GM12878 (cell line): ENCODE measurements around the gene GPR141. TPM values are rescaled to one million over a fixed set of nuclear protein-coding genes. Genes with fewer than 3 reads are reported as not detected.

Source experiments
- ATF7 ChIP-seq: fragments of 450-650 bp; IDR thresholded peaks from 2 replicates; pipeline ENCODE4 v1.6.1; 2016; ENCODE audit warnings: low read depth, mild to moderate bottlenecking
- BHLHE40 ChIP-seq, 2 experiments: fragments of 450-650 bp in 1 of 2; IDR thresholded peaks; 2 replicates each; pipeline ENCODE4 v1.6.1; 2011 to 2017; ENCODE audit warnings: low read depth in 2 of 2, borderline replicate concordance in 1 of 2, improper control_type of control experiment in 1 of 2, low read length in 1 of 2, mild to moderate bottlenecking in 1 of 2
- CBFB ChIP-seq: IDR thresholded peaks from 2 replicates; pipeline ENCODE4 v1.6.1; 2016; ENCODE audit warnings: antibody characterized with exemption, low read depth
- EED ChIP-seq: sonication (generic); IDR thresholded peaks from 2 replicates; pipeline ENCODE4 v1.6.1; 2016; ENCODE audit warnings: antibody characterized with exemption, low read depth
- ETV6 ChIP-seq, 2 experiments: fragments of 450-650 bp in 1 of 2; IDR thresholded peaks in 1 of 2; conservative IDR thresholded peaks in 1 of 2; 2 replicates each; pipeline ENCODE4 v1.6.1; 2014; ENCODE audit warnings: antibody characterized with exemption in 1 of 2, borderline replicate concordance in 1 of 2, low read depth in 1 of 2, mild to moderate bottlenecking in 1 of 2, moderate library complexity in 1 of 2
- EZH2 ChIP-seq: IDR thresholded peaks from 2 replicates; pipeline ENCODE4 v1.6.1; 2012; ENCODE audit warnings: low read depth, mild to moderate bottlenecking, control low read depth, inconsistent platforms, low read length, borderline replicate concordance; ENCODE audit not compliant: control insufficient read depth
- FOS ChIP-seq: IDR thresholded peaks from 3 replicates; pipeline ENCODE4 v1.6.1; 2011; ENCODE audit warnings: borderline replicate concordance; ENCODE audit not compliant: insufficient read length; ENCODE audit errors: extremely low read depth
- GATAD2B ChIP-seq: fragments of 450-650 bp; conservative IDR thresholded peaks from 2 replicates; pipeline ENCODE4 v1.6.1; 2017; ENCODE audit warnings: low read depth, mild to moderate bottlenecking, moderate library complexity
- IKZF1 ChIP-seq: fragments of 450-650 bp; conservative IDR thresholded peaks from 2 replicates; pipeline ENCODE4 v1.6.1; 2017; ENCODE audit warnings: antibody characterized with exemption, mild to moderate bottlenecking
- NR2F1 ChIP-seq: fragments of 450-650 bp; conservative IDR thresholded peaks from 2 replicates; pipeline ENCODE4 v1.6.1; 2017; ENCODE audit warnings: mild to moderate bottlenecking
- RBBP5 ChIP-seq: fragments of 200-600 bp; sonication (generic); conservative IDR thresholded peaks from 2 replicates; pipeline ENCODE4 v1.6.1; 2016
- RELA ChIP-seq: fragments of 450-650 bp; IDR thresholded peaks from 2 replicates; pipeline ENCODE4 v1.8.0; 2014; ENCODE audit warnings: borderline replicate concordance; ENCODE audit not compliant: partially characterized antibody
- SIN3A ChIP-seq: IDR thresholded peaks from 2 replicates; pipeline ENCODE4 v1.6.1; 2012; ENCODE audit warnings: low read depth, low read length, improper control_type of control experiment
- polyA plus RNA-seq, 11 experiments: library from polyadenylated mRNA; depleted of rRNA in 4 of 11; unstranded in 6 of 11; stranded (reverse) in 5 of 11; fragments of >200 nt; fragmentation: Nextera tagmentation in 4 of 11; fragmentation: Illumina TruSeq in 1 of 11; extraction: Ambion mirVana in 4 of 11; extraction: Trizol in 1 of 11; gene quantifications; 1 replicate in 1 of 11; 2 replicates in 10 of 11; pipeline versions ENCODE4 v1.2.1 to v1.2.3, GENCODE V29; 2011 to 2016; ENCODE audit warnings: inconsistent platforms in 2 of 11, missing spikeins in 2 of 11, low read depth in 1 of 11
- total RNA-seq, 4 experiments: library from RNA; depleted of rRNA in 3 of 4; stranded (reverse); fragments of >200 nt in 3 of 4; fragmentation: Illumina TruSeq in 1 of 4; extraction: Trizol in 1 of 4; gene quantifications; 2 replicates each; pipeline versions ENCODE4 v1.2.1 to v1.2.3, GENCODE V29; 2013 to 2021
- TF ChIP-seq, protein P1 (sequence below): IDR thresholded peaks from 2 replicates; pipeline ENCODE4 v1.6.1; 2012; ENCODE audit warnings: mild to moderate bottlenecking, low read depth, low read length
- TF ChIP-seq, protein P2 (sequence below): fragments of 450-650 bp; IDR thresholded peaks from 2 replicates; pipeline ENCODE4 v1.6.1; 2016; ENCODE audit warnings: mild to moderate bottlenecking
- TF ChIP-seq, protein P3 (sequence below): fragments of 450-650 bp; IDR thresholded peaks from 2 replicates; pipeline ENCODE4 v1.6.1; 2017; ENCODE audit warnings: mild to moderate bottlenecking, low read depth, inconsistent platforms; ENCODE audit not compliant: poor library complexity, severe bottlenecking
- TF ChIP-seq, protein P4 (sequence below): fragments of 450-650 bp; IDR thresholded peaks from 2 replicates; pipeline ENCODE4 v1.6.1; 2017; ENCODE audit warnings: low read depth, mild to moderate bottlenecking, moderate library complexity
- TF ChIP-seq, protein P5 (sequence below), 3 experiments: IDR thresholded peaks in 2 of 3; conservative IDR thresholded peaks in 1 of 3; 2 replicates each; pipeline ENCODE4 v1.5.1; 2011; ENCODE audit warnings: low read depth in 3 of 3, low read length in 3 of 3, mild to moderate bottlenecking in 3 of 3, control low read depth in 2 of 3, moderate library complexity in 2 of 3, inconsistent platforms in 1 of 3, mixed read lengths in 1 of 3; ENCODE audit not compliant: control insufficient read depth in 2 of 3, insufficient read depth in 1 of 3; ENCODE audit errors: extremely low read depth in 1 of 3

GPR141 gene
- total and polyA plus RNA-seq, 10 of the 15 experiments (the other 5 are each of a cell fraction or from before 2014, with no cell fraction given), result 0.56 to 3.9 (median 1.2) TPM

DNA sequence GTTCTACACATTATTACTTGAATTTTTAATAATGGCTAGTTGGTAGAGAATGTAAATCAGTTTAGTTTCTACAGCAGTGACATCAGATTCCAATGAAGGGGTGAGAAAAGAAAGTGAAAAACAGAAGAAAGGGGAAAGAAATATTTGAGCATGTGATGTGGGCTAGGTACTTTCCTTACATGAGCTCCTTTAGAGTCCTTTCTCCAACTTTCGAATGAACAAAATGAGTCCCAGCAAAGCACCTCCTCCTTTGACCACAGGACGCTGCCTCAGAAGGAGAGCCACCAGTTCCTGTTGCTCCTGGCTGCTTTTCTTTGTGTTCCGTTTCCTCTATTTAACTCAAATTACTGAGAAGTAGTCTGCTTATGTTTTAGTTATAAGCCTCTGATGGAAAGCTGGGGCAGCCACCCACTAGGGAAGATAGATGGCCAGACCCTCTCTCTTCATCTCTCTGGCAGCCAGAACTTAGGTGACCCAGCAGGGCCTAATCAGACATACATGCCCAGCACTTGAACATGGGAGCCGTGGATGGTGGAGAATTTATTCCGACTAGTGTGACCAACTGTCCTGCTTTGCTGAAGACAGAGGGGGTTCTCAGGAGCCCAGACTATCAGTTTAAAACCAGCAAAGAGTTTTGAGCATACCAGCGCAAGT is 82.4 kb downstream of the GPR141 start (continued):
- TF ChIP-seq, protein P1, sequence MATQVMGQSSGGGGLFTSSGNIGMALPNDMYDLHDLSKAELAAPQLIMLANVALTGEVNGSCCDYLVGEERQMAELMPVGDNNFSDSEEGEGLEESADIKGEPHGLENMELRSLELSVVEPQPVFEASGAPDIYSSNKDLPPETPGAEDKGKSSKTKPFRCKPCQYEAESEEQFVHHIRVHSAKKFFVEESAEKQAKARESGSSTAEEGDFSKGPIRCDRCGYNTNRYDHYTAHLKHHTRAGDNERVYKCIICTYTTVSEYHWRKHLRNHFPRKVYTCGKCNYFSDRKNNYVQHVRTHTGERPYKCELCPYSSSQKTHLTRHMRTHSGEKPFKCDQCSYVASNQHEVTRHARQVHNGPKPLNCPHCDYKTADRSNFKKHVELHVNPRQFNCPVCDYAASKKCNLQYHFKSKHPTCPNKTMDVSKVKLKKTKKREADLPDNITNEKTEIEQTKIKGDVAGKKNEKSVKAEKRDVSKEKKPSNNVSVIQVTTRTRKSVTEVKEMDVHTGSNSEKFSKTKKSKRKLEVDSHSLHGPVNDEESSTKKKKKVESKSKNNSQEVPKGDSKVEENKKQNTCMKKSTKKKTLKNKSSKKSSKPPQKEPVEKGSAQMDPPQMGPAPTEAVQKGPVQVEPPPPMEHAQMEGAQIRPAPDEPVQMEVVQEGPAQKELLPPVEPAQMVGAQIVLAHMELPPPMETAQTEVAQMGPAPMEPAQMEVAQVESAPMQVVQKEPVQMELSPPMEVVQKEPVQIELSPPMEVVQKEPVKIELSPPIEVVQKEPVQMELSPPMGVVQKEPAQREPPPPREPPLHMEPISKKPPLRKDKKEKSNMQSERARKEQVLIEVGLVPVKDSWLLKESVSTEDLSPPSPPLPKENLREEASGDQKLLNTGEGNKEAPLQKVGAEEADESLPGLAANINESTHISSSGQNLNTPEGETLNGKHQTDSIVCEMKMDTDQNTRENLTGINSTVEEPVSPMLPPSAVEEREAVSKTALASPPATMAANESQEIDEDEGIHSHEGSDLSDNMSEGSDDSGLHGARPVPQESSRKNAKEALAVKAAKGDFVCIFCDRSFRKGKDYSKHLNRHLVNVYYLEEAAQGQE, result no peak
- 0 out of 2 replicates have a peak, but pooled peaks have one; percentile 26 for TF ChIP-seq GATAD2B
- TF ChIP-seq EZH2, result no peak
- TF ChIP-seq CBFB, result peak; percentile 57; the same call in 1 of the 2 replicates
- TF ChIP-seq EED, result peak; percentile 90
- TF ChIP-seq, protein P2, sequence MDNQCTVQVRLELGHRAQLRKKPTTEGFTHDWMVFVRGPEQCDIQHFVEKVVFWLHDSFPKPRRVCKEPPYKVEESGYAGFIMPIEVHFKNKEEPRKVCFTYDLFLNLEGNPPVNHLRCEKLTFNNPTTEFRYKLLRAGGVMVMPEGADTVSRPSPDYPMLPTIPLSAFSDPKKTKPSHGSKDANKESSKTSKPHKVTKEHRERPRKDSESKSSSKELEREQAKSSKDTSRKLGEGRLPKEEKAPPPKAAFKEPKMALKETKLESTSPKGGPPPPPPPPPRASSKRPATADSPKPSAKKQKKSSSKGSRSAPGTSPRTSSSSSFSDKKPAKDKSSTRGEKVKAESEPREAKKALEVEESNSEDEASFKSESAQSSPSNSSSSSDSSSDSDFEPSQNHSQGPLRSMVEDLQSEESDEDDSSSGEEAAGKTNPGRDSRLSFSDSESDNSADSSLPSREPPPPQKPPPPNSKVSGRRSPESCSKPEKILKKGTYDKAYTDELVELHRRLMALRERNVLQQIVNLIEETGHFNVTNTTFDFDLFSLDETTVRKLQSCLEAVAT, result no peak
- TF ChIP-seq, protein P3, sequence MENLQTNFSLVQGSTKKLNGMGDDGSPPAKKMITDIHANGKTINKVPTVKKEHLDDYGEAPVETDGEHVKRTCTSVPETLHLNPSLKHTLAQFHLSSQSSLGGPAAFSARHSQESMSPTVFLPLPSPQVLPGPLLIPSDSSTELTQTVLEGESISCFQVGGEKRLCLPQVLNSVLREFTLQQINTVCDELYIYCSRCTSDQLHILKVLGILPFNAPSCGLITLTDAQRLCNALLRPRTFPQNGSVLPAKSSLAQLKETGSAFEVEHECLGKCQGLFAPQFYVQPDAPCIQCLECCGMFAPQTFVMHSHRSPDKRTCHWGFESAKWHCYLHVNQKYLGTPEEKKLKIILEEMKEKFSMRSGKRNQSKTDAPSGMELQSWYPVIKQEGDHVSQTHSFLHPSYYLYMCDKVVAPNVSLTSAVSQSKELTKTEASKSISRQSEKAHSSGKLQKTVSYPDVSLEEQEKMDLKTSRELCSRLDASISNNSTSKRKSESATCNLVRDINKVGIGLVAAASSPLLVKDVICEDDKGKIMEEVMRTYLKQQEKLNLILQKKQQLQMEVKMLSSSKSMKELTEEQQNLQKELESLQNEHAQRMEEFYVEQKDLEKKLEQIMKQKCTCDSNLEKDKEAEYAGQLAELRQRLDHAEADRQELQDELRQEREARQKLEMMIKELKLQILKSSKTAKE, result peak; percentile 64
- peak in 1 of 2 experiments; percentile 65; a peak in 2 of 4 replicates for TF ChIP-seq ETV6 (conservative IDR thresholded peaks at IDR 0.05 in 1 of 2, IDR thresholded peaks at IDR 0.05 in 1 of 2; ENCODE audit: borderline replicate concordance in 1 of 2, low read depth in 1 of 2)
- TF ChIP-seq RBBP5, result no peak
- no peak for TF ChIP-seq NR2F1
- TF ChIP-seq ATF7, result peak; percentile 92
- TF ChIP-seq, protein P4, sequence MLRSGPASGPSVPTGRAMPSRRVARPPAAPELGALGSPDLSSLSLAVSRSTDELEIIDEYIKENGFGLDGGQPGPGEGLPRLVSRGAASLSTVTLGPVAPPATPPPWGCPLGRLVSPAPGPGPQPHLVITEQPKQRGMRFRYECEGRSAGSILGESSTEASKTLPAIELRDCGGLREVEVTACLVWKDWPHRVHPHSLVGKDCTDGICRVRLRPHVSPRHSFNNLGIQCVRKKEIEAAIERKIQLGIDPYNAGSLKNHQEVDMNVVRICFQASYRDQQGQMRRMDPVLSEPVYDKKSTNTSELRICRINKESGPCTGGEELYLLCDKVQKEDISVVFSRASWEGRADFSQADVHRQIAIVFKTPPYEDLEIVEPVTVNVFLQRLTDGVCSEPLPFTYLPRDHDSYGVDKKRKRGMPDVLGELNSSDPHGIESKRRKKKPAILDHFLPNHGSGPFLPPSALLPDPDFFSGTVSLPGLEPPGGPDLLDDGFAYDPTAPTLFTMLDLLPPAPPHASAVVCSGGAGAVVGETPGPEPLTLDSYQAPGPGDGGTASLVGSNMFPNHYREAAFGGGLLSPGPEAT, result peak; percentile 98
- peak; percentile 69 for TF ChIP-seq RELA
- TF ChIP-seq BHLHE40 (IDR thresholded peaks at IDR 0.05; ENCODE audit: borderline replicate concordance in 1 of 2, low read depth in 2 of 2, low read length in 1 of 2), result peak; percentile 74 to 86
- TF ChIP-seq SIN3A, result no peak
- TF ChIP-seq FOS, result no peak
- peak; percentile 85 for TF ChIP-seq IKZF1
- TF ChIP-seq, protein P5, sequence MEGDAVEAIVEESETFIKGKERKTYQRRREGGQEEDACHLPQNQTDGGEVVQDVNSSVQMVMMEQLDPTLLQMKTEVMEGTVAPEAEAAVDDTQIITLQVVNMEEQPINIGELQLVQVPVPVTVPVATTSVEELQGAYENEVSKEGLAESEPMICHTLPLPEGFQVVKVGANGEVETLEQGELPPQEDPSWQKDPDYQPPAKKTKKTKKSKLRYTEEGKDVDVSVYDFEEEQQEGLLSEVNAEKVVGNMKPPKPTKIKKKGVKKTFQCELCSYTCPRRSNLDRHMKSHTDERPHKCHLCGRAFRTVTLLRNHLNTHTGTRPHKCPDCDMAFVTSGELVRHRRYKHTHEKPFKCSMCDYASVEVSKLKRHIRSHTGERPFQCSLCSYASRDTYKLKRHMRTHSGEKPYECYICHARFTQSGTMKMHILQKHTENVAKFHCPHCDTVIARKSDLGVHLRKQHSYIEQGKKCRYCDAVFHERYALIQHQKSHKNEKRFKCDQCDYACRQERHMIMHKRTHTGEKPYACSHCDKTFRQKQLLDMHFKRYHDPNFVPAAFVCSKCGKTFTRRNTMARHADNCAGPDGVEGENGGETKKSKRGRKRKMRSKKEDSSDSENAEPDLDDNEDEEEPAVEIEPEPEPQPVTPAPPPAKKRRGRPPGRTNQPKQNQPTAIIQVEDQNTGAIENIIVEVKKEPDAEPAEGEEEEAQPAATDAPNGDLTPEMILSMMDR (IDR thresholded peaks at IDR 0.05 in 2 of 3, conservative IDR thresholded peaks at IDR 0.05 in 1 of 3; ENCODE audit: control insufficient read depth in 2 of 3, extremely low read depth in 1 of 3, insufficient read depth in 1 of 3, low read depth in 3 of 3, low read length in 3 of 3), result no peak
